Activated T-cell treated with anti-CD3 and anti-CD28 coated beads, Interleukin-2, amount 50 U/mL, for 72 hours (primary cell): Measurements from ENCODE around the gene SLC22A31. TPM values are rescaled to one million over a fixed set of nuclear protein-coding genes. Genes with fewer than 3 reads are reported as not detected.
"Not testable (repeated sequence)": the region's sequence is repeated elsewhere in the genome, so short reads cannot be mapped to it uniquely, and the experiment has no call there.

Experiments used
- ATAC-seq, 2 donors: fragments of 150-1000 bp; cut with Tn5 transposase; replicated peaks in 1 of 2; 2 replicates each; pipeline ENCODE4 v1.10.0; 2021; ENCODE audit warnings: moderate library complexity in 2 of 2, mild to moderate bottlenecking in 1 of 2
- DNase-seq, 2 donors: peaks; one replicate each; pipeline ENCODE4 v3.0.0; 2021 to 2022; ENCODE audit warnings: mixed read lengths in 1 of 2
- H3K27ac Mint-ChIP-seq: one replicate; pipeline ENCODE4 v1.8.0; 2022; ENCODE audit warnings: mild to moderate bottlenecking, moderate library complexity, mixed read lengths
- H3K27me3 Mint-ChIP-seq: one replicate; pipeline ENCODE4 v1.8.0; 2022; ENCODE audit warnings: low read depth, mixed read lengths
- H3K36me3 Mint-ChIP-seq, 2 donors: one replicate each; pipeline ENCODE4 v1.8.0; 2022; ENCODE audit warnings: mixed read lengths in 2 of 2, mild to moderate bottlenecking in 1 of 2; ENCODE audit not compliant: insufficient read depth in 2 of 2
- H3K4me1 Mint-ChIP-seq: one replicate; pipeline ENCODE4 v1.8.0; 2022; ENCODE audit warnings: low read depth, mixed read lengths
- H3K4me3 Mint-ChIP-seq, 2 donors: one replicate each; pipeline ENCODE4 v1.8.0; 2022; ENCODE audit warnings: mild to moderate bottlenecking in 2 of 2, mixed read lengths in 2 of 2, moderate library complexity in 2 of 2
- H3K9me3 Mint-ChIP-seq, 2 donors: one replicate each; pipeline ENCODE4 v1.8.0; 2022; ENCODE audit warnings: mixed read lengths in 2 of 2
- total RNA-seq, 2 donors: library from RNA; stranded (reverse); gene quantifications; one replicate each; pipeline ENCODE4 v1.2.3, GENCODE V29; 2022

Gene SLC22A31
- total RNA-seq, 2 donors from 2014 or later: 1.3 to 1.6 TPM

DNA sequence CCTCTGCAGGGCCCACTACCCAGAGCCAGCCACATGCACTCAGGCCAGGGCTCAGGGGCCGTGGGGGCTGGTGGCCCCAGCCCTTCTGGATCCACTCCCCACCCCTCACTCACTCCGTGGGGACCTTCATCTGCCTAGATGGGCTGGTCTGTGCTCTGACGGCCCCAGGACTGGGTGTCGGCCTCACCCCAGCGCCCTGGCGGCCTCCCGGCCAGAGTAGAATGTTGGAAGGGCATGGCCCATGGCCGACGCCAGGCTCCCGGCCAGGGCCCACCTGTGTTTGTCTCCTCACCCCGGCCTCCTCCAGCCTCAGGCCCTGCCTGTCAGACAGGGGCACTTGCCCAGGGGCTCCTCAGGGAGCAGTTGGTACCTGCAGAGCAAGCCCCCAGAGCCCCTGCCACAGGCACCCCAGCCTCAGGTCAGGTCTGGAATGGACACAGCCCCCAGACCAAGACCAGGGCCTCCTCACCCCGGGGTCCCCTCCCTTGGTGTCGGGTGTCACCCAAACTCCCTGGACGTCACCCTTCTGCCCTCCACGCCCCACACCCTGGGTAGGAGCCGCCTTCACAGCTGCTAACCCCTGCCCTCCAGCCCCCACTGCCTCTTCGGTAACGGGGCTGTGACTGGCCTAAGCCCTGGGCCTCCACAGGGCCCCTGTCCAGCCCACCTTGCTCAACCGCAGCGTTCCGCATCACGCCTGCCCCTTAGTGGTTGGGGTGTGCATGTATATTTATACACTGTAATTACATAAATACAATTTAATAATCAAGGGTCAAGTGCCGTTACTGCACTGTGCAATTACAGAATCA is 31.8 kb downstream of the SLC22A31 start:
- ATAC-seq (no peak), DNase-seq (no peak)
- Mint-ChIP-seq H3K36me3 (no peaks in the 10 kb centered on the region), H3K27ac (no peak overlapping the region), H3K27me3 (peaks cover 7% of the 10 kb centered on the region), H3K4me1 (peaks cover 8% of the 10 kb centered on the region), H3K9me3 (no peaks in the 10 kb centered on the region), H3K4me3 (no peak overlapping the region)

DNA sequence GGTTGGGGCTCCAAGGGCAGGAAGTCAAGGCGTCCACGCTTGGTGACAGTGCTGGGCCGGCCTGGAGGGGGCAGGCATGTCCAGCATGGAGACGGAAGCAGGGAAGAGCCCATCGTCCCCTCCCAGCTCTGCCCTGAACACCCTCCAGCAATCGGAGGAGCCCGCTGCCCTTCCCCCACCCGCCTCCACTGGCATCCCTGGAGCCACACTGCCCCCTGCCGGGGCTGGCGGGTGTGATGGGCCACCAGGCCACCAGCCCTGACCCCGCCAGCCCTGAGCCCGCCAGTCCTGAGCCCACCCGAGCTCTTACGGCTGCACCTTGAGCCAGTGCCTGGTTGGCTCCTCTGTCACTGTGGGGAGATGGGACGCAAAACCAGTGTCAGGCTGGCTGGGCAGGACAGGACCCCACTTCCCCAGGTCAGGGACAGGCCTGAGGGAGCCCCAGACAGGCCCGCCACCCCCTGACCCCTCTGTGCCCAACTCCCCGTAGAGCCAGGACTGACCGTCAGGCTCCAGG is 32.9 kb downstream of the SLC22A31 start:
- ATAC-seq (peak; percentile 28 to 41), DNase-seq (peak; percentile 90 to 97)
- no peaks in the 10 kb centered on the region for H3K36me3 Mint-ChIP-seq
- H3K27me3 Mint-ChIP-seq: peaks cover 7% of the 10 kb centered on the region
- no peak overlapping the region for H3K27ac Mint-ChIP-seq
- H3K9me3 Mint-ChIP-seq: no peaks in the 10 kb centered on the region
- peaks cover 8% of the 10 kb centered on the region for H3K4me1 Mint-ChIP-seq
- no peak overlapping the region for H3K4me3 Mint-ChIP-seq

DNA sequence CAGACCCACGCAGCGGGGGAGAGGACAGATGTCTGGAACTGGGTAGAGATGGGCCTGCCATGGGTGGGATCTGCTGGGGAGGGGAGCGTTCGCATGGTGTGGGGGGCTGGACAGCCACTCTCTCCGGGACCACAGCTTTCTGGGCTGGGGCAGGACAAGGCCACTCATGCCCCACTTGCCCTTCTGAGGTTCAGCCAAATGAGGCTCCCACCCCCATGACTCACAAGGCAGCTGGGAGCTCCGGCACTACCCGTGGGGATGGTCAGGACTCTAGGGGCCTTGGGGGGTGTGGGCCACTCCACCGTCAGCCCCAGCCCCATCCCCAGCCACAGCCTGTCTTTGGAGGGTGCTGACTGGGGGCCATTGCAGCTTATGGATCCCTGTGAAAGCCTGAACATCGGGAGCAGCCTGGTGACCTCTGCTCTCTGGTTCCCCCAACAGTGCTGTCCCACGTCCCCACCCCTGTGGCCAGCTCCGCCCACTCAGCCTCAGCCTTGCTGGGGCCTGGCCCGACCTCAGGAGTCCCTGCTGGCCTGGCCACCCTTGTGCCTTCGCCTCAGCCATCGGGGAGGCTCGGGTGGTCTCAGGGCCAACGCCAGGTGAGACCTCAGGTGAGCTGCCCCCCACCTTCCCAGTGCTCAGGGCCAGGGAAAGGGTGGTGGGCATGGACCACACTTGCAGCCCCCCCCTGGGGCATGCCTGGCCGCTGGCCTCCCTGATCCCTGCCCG is 33.5 kb downstream of the SLC22A31 start:
- Mint-ChIP-seq H3K4me1 (peaks cover 8% of the 10 kb centered on the region), H3K27ac (no peak overlapping the region), H3K27me3 (peaks cover 7% of the 10 kb centered on the region), H3K4me3 (no peak overlapping the region), H3K36me3 (no peaks in the 10 kb centered on the region), H3K9me3 (no peaks in the 10 kb centered on the region)
- ATAC-seq (no peak), DNase-seq (no peak)

DNA sequence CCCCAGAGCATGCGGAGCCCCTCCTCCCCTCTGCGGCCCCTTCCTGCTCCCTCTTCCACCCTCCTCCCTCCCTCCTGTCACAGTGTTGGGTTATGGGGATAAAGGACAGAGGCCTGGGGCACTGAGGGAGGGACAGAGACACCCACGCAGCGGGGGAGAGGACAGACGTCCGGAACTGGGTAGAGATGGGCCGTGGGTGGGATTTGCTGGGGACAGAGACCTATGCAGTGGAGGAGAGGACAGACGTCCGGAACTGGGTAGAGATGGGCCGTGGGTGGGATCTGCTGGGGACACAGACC is 34.7 kb downstream of the SLC22A31 start:
- H3K4me1 Mint-ChIP-seq, H3K27me3 Mint-ChIP-seq, DNase-seq, H3K36me3 Mint-ChIP-seq, H3K27ac Mint-ChIP-seq, ATAC-seq, H3K9me3 Mint-ChIP-seq, H3K4me3 Mint-ChIP-seq: not testable (repeated sequence)

- Mint-ChIP-seq H3K4me1 (no peaks in the 10 kb centered on the region), H3K4me3 (no peak overlapping the region), H3K36me3 (no peaks in the 10 kb centered on the region), H3K27ac (no peak overlapping the region), H3K27me3 (no peaks in the 10 kb centered on the region), H3K9me3 (no peaks in the 10 kb centered on the region)
- ATAC-seq (no peak), DNase-seq (no peak)
Observed at GRCh38 chr16:89164847-89165680, 35.3 kb downstream of the SLC22A31 start.

- H3K27ac Mint-ChIP-seq: no peak overlapping the region
- no peak for DNase-seq
- no peaks in the 10 kb centered on the region for H3K4me1 Mint-ChIP-seq
- H3K9me3 Mint-ChIP-seq: no peaks in the 10 kb centered on the region
- H3K4me3 Mint-ChIP-seq: no peak overlapping the region
- H3K27me3 Mint-ChIP-seq: no peaks in the 10 kb centered on the region
- no peak for ATAC-seq
- H3K36me3 Mint-ChIP-seq: no peaks in the 10 kb centered on the region
Observed at GRCh38 chr16:89164436-89164835, 35.9 kb downstream of the SLC22A31 start.

- Mint-ChIP-seq H3K27me3 (no peaks in the 10 kb centered on the region), H3K4me1 (no peaks in the 10 kb centered on the region), H3K9me3 (peaks cover 0 to 2% of the 10 kb centered on the region in 2 donors), H3K27ac (no peak overlapping the region), H3K36me3 (peaks cover 0 to 2% of the 10 kb centered on the region in 2 donors), H3K4me3 (no peak overlapping the region)
- DNase-seq (no peak), ATAC-seq (no peak)
Observed at GRCh38 chr16:89163297-89163696, 37.0 kb downstream of the SLC22A31 start.

DNA sequence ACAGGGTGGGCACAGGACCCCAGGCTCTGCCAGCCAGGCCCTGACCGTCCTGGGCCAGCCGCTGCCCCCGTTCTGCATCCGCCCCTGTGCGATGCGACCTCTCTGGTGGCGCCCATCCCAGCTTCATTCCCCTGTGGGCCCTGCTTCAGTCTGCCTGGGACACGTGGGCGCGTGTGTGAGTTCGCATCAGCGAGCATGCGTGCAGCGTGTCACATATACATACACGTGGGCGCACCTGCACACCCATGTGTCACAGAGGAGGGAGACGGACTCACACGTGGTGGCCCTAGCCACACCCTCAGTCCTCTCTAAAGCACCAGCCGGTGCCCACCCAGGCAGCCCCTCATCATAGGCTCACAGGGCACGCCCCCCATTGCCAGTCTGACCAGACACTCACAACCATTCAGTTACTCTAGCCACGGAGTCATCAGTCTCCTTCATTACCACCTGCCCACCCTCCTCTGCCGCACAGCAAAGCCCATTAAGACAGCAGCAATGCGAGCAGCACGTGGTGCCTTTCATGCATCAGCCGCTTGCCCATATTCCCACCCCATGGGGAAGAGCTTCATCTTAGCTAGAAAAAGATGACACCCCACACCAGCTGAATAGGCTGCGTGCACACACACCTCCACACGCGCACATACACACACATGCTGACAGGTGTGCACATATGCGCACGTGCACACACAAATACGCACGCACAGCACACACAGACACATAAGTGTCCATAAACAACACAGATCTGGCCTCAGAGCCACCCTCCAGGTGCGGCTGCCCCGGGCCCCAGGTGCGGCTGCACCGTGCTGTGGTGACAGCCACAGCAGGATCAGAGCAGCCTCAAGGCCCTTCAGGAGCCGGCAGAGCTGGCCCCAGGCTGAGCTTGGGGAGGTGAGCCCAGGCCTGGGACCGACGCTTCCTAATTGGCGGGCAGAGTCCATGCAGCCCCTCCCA is 38.3 kb downstream of the SLC22A31 start:
- Mint-ChIP-seq H3K4me3 (no peak overlapping the region), H3K27me3 (no peaks in the 10 kb centered on the region), H3K4me1 (no peaks in the 10 kb centered on the region), H3K36me3 (peaks cover 0 to 3% of the 10 kb centered on the region in 2 donors), H3K9me3 (peaks cover 0 to 9% of the 10 kb centered on the region in 2 donors), H3K27ac (no peak overlapping the region)
- peak; percentile 9 to 17 for ATAC-seq
- DNase-seq: no peak

DNA sequence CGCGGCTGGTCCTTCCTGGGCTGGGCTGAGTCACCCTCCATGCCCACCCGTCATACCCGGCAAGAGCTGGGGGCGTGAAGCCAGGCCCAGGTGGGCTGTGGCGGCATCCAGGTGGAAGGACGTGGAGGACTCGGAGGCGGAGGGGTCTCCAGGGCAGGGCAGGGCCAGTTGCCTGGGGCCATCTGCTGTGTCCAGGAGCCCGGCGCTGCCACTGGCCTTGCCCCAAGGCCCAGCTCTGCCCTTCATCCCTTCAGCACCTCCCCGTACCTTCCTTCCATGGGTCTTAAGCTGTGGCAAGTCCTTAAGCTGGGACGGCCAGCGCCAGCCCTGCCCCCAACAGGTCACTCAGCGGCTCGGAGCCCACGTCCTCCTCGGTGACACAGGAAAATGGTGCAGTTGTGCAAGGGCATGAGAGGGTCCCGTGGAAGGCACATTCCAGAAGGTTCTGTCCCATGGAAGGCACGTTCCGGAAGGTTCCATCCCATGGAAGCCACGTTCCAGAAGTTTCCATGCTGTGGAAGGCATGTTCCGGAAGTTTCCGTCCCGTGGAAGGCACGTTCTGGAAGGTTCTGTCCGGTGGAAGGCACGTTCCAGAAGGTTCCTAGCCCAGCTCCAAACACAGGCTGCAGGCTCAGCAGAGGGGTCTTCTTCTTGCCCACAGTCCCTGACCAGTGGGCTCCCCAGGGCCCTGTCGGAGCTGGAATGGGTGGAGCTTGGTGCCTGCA is 39.2 kb downstream of the SLC22A31 start:
- Mint-ChIP-seq H3K36me3 (peaks cover 0 to 3% of the 10 kb centered on the region in 2 donors), H3K9me3 (peaks cover 0 to 9% of the 10 kb centered on the region in 2 donors), H3K27me3 (no peaks in the 10 kb centered on the region), H3K4me3 (no peak overlapping the region), H3K27ac (no peak overlapping the region), H3K4me1 (no peaks in the 10 kb centered on the region)
- DNase-seq (no peak), ATAC-seq (no peak)

DNA sequence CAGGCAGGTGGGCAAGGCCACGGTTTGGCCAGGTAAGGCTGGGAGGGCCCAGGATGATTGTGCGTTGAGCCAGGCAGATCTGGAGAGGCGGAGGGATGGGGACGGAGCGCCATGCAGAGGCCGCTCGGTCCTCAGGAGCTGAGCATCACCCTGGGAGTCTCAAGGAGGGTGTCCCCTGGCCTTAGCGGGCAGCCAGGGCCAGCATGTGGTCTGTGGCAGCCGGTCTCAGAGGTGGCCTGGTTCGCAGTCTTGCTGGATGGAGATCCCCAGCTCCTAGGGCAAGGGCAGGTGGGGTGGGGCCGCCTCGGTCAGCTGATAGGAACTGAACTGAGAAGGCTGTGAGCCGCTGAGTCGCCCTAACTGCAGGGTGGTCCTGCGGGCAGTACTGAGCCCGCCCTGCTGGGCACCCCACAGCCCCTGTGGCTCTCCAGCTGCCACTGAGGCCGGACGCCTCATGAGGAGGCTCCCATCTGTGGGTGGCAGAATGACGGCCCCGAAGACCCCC is 40.4 kb downstream of the SLC22A31 start:
- DNase-seq: no peak
- no peaks in the 10 kb centered on the region for H3K27me3 Mint-ChIP-seq
- ATAC-seq: peak in 1 of 2 donors; percentile 16
- H3K36me3 Mint-ChIP-seq: peaks cover 0 to 3% of the 10 kb centered on the region in 2 donors
- H3K27ac Mint-ChIP-seq: no peak overlapping the region
- H3K4me3 Mint-ChIP-seq: no peak overlapping the region
- no peaks in the 10 kb centered on the region for H3K4me1 Mint-ChIP-seq
- peaks cover 0 to 9% of the 10 kb centered on the region in 2 donors for H3K9me3 Mint-ChIP-seq

DNA sequence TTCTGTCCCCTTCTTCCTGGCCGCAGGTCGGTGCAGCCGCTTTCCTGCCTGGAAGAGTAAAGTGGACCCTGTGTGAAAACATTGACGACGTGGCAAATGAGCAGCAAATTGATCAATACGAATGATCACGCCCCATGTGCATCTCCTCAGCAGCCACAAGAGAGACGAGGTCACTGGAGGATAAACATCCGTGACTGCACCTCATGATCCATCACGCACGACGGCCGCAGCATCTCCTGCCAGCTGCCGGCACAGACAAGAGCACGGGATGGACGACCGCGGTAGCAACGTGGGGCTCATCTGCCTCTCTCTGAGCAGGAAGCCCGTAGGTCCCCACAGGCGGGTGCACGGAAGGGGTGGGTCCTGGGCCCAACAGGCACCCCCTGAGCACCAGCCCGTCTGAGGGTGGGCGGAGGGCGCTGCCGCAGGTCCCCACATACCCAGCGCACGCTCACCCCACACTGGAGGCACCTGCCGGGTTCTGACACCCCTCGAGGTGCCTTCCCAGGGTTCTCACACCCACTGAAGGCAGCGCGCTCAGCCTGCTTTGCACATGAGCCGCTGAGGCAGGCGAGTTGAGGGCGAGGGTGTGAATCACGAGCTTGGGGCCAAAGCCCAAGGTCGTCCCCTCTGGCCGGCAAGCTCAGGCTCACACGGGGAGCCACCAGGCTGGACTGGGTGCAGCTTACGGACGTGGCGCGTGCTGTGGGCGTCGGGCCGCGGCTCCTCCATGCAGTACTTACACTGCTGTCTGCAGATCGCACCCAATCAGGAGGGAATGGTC is 41.1 kb downstream of the SLC22A31 start:
- H3K27ac Mint-ChIP-seq: no peak overlapping the region
- H3K4me1 Mint-ChIP-seq: no peaks in the 10 kb centered on the region
- peaks cover 0 to 9% of the 10 kb centered on the region in 2 donors for H3K9me3 Mint-ChIP-seq
- H3K27me3 Mint-ChIP-seq: no peaks in the 10 kb centered on the region
- ATAC-seq: no peak
- no peak overlapping the region for H3K4me3 Mint-ChIP-seq
- H3K36me3 Mint-ChIP-seq: peaks cover 0 to 3% of the 10 kb centered on the region in 2 donors
- DNase-seq: no peak
